SK-N-SH treated with all-trans-retinoic acid at 6 μM for 48 hours (cell line): Measurements from ENCODE around the gene UBR3.
"Not testable (repeated sequence)": the region's sequence is repeated elsewhere in the genome, so short reads cannot be mapped to it uniquely, and the experiment has no call there.

Experiments used
- ATAC-seq: fragments of 200-7000 bp; cut with Tn5 transposase; 3 replicates; pipeline ENCODE4 v1.9.1; 2020; ENCODE audit warnings: mild to moderate bottlenecking, moderate library complexity
- ARNTL ChIP-seq: fragments of 450-650 bp; formaldehyde crosslinking; IDR thresholded peaks from 2 replicates; pipeline ENCODE4 v1.5.0; 2020; ENCODE audit warnings: low read depth, mild to moderate bottlenecking, moderate library complexity, borderline replicate concordance
- BACH2 ChIP-seq: fragments of 250-450 bp; sonication (Bioruptor Pico); IDR thresholded peaks from 2 replicates; pipeline ENCODE4 v1.9.0; 2021; ENCODE audit warnings: mild to moderate bottlenecking, borderline replicate concordance
- CSDC2 ChIP-seq: fragments of 250-450 bp; sonication (Bioruptor Pico); IDR thresholded peaks from 2 replicates; pipeline ENCODE4 v1.5.0; 2020; ENCODE audit warnings: mild to moderate bottlenecking, moderate library complexity
- ESRRG ChIP-seq: fragments of 250-450 bp; sonication (Bioruptor Pico); IDR thresholded peaks from 2 replicates; pipeline ENCODE4 v1.6.1; 2021; ENCODE audit warnings: mild to moderate bottlenecking
- GLIS3 ChIP-seq: fragments of 250-450 bp; sonication (Bioruptor Pico); IDR thresholded peaks from 2 replicates; pipeline ENCODE4 v1.5.0; 2020; ENCODE audit warnings: mild to moderate bottlenecking, moderate library complexity
- ISL1 ChIP-seq: fragments of 250-450 bp; sonication (Bioruptor Pico); IDR thresholded peaks from 2 replicates; pipeline ENCODE4 v2.1.2; 2022; ENCODE audit warnings: mild to moderate bottlenecking, moderate library complexity
- OSR1 ChIP-seq: fragments of 250-450 bp; sonication (Bioruptor Pico); IDR thresholded peaks from 2 replicates; pipeline ENCODE4 v1.8.0; 2022; ENCODE audit warnings: moderate library complexity, mild to moderate bottlenecking, inconsistent platforms
- PATZ1 ChIP-seq: fragments of 250-450 bp; sonication (Bioruptor Pico); IDR thresholded peaks from 2 replicates; pipeline ENCODE4 v1.8.0; 2020; ENCODE audit warnings: mild to moderate bottlenecking, moderate library complexity, borderline replicate concordance
- PPARA ChIP-seq: fragments of 250-450 bp; sonication (Bioruptor Pico); IDR thresholded peaks from 2 replicates; pipeline ENCODE4 v1.5.0; 2020; ENCODE audit warnings: mild to moderate bottlenecking, borderline replicate concordance
- SNAI2 ChIP-seq: fragments of 250-450 bp; sonication (Bioruptor Pico); IDR thresholded peaks from 2 replicates; pipeline ENCODE4 v1.5.0; 2020; ENCODE audit warnings: mild to moderate bottlenecking, moderate library complexity
- TCF4 ChIP-seq: fragments of 250-450 bp; sonication (Bioruptor Pico); IDR thresholded peaks from 2 replicates; pipeline ENCODE4 v1.8.0; 2021; ENCODE audit warnings: mild to moderate bottlenecking, moderate library complexity, borderline replicate concordance
- TOX ChIP-seq: fragments of 250-450 bp; sonication (Bioruptor Pico); IDR thresholded peaks from 2 replicates; pipeline ENCODE4 v1.8.0; 2021; ENCODE audit warnings: mild to moderate bottlenecking, moderate library complexity, borderline replicate concordance
- ZC3H10 ChIP-seq: fragments of 250-450 bp; sonication (Bioruptor Pico); IDR thresholded peaks from 2 replicates; pipeline ENCODE4 v1.5.1; 2021; ENCODE audit warnings: mild to moderate bottlenecking, moderate library complexity
- ZFP30 ChIP-seq: fragments of 450-650 bp; formaldehyde crosslinking; IDR thresholded peaks from 2 replicates; pipeline ENCODE4 v1.5.0; 2022; ENCODE audit warnings: mild to moderate bottlenecking, moderate library complexity
- ZNF565 ChIP-seq: fragments of 450-650 bp; formaldehyde crosslinking; conservative IDR thresholded peaks from 2 replicates; pipeline ENCODE4 v1.5.0; 2020; ENCODE audit warnings: low read depth, mild to moderate bottlenecking, moderate library complexity
- ZNF70 ChIP-seq: fragments of 450-650 bp; formaldehyde crosslinking; IDR thresholded peaks from 2 replicates; pipeline ENCODE4 v1.5.0; 2020; ENCODE audit warnings: mild to moderate bottlenecking, moderate library complexity
- ZNF8 ChIP-seq: fragments of 450-650 bp; formaldehyde crosslinking; IDR thresholded peaks from 2 replicates; pipeline ENCODE4 v1.5.0; 2020; ENCODE audit warnings: mild to moderate bottlenecking, moderate library complexity
- TF ChIP-seq, protein P1 (sequence below): fragments of 250-450 bp; sonication (Bioruptor Pico); IDR thresholded peaks from 2 replicates; pipeline ENCODE4 v1.8.0; 2021; ENCODE audit warnings: low read depth, mild to moderate bottlenecking, moderate library complexity, borderline replicate concordance
- TF ChIP-seq, protein P2 (sequence below): fragments of 250-450 bp; sonication (Bioruptor Pico); IDR thresholded peaks from 2 replicates; pipeline ENCODE4 v1.5.0; 2020; ENCODE audit warnings: mild to moderate bottlenecking, moderate library complexity
- TF ChIP-seq, protein P3 (sequence below): fragments of 250-450 bp; sonication (Bioruptor Pico); IDR thresholded peaks from 2 replicates; pipeline ENCODE4 v1.5.1; 2021; ENCODE audit warnings: mild to moderate bottlenecking, moderate library complexity
- TF ChIP-seq, protein P4 (sequence below): fragments of 250-450 bp; sonication (Bioruptor Pico); IDR thresholded peaks from 2 replicates; pipeline ENCODE4 v1.5.1; 2020; ENCODE audit warnings: low read depth, mild to moderate bottlenecking, moderate library complexity

UBR3 gene

DNA sequence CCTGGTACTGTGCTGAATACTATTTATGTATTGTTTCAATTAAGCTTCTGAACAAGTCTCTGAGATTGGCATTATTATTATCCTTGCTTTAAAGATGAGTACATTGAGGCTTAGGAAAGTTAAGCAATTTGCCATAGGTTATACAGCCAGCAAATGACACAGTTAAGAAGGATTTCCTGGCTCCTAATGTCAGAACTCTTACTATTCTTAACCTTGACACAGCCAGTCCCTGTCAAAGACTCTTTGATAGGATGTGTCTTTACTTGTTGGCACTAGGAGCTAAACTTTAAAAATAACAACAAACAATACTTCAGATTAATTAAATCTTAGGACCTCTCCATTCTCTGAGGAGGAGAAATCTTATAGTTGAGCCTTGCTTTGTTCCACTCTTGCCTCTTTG lies 70.6 kb downstream of the UBR3 start:
- ATAC-seq: no peak
- TF ChIP-seq, protein P1, sequence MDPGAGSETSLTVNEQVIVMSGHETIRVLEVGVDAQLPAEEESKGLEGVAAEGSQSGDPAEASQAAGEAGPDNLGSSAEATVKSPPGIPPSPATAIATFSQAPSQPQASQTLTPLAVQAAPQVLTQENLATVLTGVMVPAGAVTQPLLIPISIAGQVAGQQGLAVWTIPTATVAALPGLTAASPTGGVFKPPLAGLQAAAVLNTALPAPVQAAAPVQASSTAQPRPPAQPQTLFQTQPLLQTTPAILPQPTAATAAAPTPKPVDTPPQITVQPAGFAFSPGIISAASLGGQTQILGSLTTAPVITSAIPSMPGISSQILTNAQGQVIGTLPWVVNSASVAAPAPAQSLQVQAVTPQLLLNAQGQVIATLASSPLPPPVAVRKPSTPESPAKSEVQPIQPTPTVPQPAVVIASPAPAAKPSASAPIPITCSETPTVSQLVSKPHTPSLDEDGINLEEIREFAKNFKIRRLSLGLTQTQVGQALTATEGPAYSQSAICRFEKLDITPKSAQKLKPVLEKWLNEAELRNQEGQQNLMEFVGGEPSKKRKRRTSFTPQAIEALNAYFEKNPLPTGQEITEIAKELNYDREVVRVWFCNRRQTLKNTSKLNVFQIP (CRISPR knock-in tag): no peak
- TF ChIP-seq, protein P2, sequence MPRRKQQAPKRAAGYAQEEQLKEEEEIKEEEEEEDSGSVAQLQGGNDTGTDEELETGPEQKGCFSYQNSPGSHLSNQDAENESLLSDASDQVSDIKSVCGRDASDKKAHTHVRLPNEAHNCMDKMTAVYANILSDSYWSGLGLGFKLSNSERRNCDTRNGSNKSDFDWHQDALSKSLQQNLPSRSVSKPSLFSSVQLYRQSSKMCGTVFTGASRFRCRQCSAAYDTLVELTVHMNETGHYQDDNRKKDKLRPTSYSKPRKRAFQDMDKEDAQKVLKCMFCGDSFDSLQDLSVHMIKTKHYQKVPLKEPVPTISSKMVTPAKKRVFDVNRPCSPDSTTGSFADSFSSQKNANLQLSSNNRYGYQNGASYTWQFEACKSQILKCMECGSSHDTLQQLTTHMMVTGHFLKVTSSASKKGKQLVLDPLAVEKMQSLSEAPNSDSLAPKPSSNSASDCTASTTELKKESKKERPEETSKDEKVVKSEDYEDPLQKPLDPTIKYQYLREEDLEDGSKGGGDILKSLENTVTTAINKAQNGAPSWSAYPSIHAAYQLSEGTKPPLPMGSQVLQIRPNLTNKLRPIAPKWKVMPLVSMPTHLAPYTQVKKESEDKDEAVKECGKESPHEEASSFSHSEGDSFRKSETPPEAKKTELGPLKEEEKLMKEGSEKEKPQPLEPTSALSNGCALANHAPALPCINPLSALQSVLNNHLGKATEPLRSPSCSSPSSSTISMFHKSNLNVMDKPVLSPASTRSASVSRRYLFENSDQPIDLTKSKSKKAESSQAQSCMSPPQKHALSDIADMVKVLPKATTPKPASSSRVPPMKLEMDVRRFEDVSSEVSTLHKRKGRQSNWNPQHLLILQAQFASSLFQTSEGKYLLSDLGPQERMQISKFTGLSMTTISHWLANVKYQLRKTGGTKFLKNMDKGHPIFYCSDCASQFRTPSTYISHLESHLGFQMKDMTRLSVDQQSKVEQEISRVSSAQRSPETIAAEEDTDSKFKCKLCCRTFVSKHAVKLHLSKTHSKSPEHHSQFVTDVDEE (CRISPR knock-in tag): no peak
- TF ChIP-seq ARNTL: no peak
- TF ChIP-seq GLIS3 (CRISPR knock-in tag): no peak
- no peak for TF ChIP-seq TCF4 (CRISPR knock-in tag)
- no peak for TF ChIP-seq TOX (CRISPR knock-in tag)
- TF ChIP-seq, protein P3, sequence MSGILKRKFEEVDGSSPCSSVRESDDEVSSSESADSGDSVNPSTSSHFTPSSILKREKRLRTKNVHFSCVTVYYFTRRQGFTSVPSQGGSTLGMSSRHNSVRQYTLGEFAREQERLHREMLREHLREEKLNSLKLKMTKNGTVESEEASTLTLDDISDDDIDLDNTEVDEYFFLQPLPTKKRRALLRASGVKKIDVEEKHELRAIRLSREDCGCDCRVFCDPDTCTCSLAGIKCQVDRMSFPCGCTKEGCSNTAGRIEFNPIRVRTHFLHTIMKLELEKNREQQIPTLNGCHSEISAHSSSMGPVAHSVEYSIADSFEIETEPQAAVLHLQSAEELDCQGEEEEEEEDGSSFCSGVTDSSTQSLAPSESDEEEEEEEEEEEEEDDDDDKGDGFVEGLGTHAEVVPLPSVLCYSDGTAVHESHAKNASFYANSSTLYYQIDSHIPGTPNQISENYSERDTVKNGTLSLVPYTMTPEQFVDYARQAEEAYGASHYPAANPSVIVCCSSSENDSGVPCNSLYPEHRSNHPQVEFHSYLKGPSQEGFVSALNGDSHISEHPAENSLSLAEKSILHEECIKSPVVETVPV (CRISPR knock-in tag): no peak
- TF ChIP-seq PPARA (CRISPR knock-in tag): no peak
- TF ChIP-seq BACH2 (CRISPR knock-in tag): no peak
- no peak for TF ChIP-seq ZNF8 (CRISPR knock-in tag)
- no peak for TF ChIP-seq ZNF70
- TF ChIP-seq ZC3H10 (CRISPR knock-in tag): no peak

DNA sequence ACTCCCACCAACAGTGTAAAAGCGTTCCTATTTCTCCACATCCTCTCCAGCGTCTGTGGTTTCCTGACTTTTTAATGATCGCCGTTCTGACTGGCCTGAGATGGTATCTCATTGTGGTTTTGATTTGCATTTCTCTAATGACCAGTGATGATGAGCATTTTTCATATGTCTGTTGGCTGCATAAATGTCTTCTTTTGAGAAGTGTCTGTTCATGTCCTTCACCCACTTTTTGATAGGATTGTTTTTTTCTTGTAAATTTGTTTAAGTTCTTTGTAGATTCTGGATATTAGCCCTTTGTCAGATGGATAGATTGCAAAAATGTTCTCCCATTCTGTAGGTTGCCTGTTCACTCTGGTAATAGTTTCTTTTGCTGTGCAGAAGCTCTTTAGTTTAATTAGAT lies 72.8 kb downstream of the UBR3 start:
- ATAC-seq: not testable (repeated sequence)

DNA sequence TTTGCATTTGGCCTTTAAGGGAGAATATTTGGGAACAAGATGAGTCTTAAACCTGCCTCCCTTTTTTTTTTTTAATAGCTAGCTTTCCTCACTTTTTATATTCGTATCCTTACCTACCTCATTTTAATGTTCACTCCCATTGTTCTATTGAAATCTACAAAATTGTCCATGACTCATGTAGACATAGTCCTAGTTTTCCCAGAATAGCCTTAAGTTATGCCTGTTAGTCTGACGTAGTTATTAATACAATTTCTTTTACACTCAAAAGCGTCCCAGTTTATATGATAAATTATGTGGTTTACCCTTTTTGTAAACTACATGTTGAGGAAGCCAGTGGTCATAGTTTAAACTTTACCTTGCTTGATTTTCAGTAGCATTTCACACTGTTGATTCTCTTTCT lies 73.4 kb downstream of the UBR3 start:
- TF ChIP-seq ZNF70 (no peak), PPARA (CRISPR knock-in tag) (no peak), BACH2 (CRISPR knock-in tag) (no peak), GLIS3 (CRISPR knock-in tag) (no peak), PATZ1 (CRISPR knock-in tag) (no peak), ISL1 (CRISPR knock-in tag) (no peak), ARNTL (no peak), SNAI2 (CRISPR knock-in tag) (no peak), ZNF565 (CRISPR knock-in tag) (no peak), ESRRG (no peak), TOX (CRISPR knock-in tag) (no peak), OSR1 (CRISPR knock-in tag) (no peak), ZFP30 (no peak), CSDC2 (CRISPR knock-in tag) (no peak), TCF4 (CRISPR knock-in tag) (no peak)
- TF ChIP-seq, protein P2 (CRISPR knock-in tag): no peak
- TF ChIP-seq, protein P4, sequence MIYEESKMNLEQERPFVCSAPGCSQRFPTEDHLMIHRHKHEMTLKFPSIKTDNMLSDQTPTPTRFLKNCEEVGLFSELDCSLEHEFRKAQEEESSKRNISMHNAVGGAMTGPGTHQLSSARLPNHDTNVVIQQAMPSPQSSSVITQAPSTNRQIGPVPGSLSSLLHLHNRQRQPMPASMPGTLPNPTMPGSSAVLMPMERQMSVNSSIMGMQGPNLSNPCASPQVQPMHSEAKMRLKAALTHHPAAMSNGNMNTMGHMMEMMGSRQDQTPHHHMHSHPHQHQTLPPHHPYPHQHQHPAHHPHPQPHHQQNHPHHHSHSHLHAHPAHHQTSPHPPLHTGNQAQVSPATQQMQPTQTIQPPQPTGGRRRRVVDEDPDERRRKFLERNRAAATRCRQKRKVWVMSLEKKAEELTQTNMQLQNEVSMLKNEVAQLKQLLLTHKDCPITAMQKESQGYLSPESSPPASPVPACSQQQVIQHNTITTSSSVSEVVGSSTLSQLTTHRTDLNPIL (CRISPR knock-in tag): no peak
- TF ChIP-seq, protein P1 (CRISPR knock-in tag): no peak
- ATAC-seq: no peak
